Vagina (tissue), 2 donors: ENCODE results near the gene IGSF10.

Source experiments
- CTCF ChIP-seq, 3 experiments: fragments of 450-650 bp in 2 of 3; fragments of 200-600 bp in 1 of 3; sonication (generic) in 1 of 3; IDR thresholded peaks; one replicate each; pipeline ENCODE4 v1.5.1; 2017 to 2019; ENCODE audit warnings: antibody characterized with exemption in 3 of 3, mild to moderate bottlenecking in 2 of 3, moderate library complexity in 2 of 3
- POLR2A ChIP-seq, 2 donors: fragments of 450-650 bp; IDR thresholded peaks; one replicate each; pipeline ENCODE4 v1.6.1; 2017; ENCODE audit warnings: antibody characterized with exemption in 2 of 2, mild to moderate bottlenecking in 2 of 2, moderate library complexity in 2 of 2
- POLR2AphosphoS5 ChIP-seq, 2 donors: sonication (generic); formaldehyde crosslinking; IDR thresholded peaks; one replicate each; pipeline ENCODE4 v1.9.0; 2017; ENCODE audit warnings: antibody characterized with exemption in 2 of 2, mild to moderate bottlenecking in 2 of 2, low read depth in 1 of 2; ENCODE audit not compliant: insufficient read depth in 1 of 2

GRCh38 chr3:151483961-151484520, 23.2 kb upstream of the IGSF10 start:
- TF ChIP-seq POLR2A (IDR thresholded peaks at IDR 0.05) (no peak), CTCF (IDR thresholded peaks at IDR 0.05) (no peak), POLR2AphosphoS5 (IDR thresholded peaks at IDR 0.05; ENCODE audit: insufficient read depth in 1 of 2, low read depth in 1 of 2) (no peak)
